Activated CD4-positive, alpha-beta T cell treated with anti-CD3 and anti-CD28 coated beads, Interleukin-2, Interleukin-6, amounts not matched to agents 100 ng/mL and 50 ng/mL, durations not matched to agents 16 hours and 8 hours (primary cell): ENCODE data around the gene ACP4.
"Not testable (repeated sequence)": the region's sequence is repeated elsewhere in the genome, so short reads cannot be mapped to it uniquely, and the experiment has no call there.

ENCODE experiments used
- DNase-seq: peaks from one replicate; pipeline ENCODE4 v3.0.0-alpha.2; 2020

ACP4 gene, protein sequence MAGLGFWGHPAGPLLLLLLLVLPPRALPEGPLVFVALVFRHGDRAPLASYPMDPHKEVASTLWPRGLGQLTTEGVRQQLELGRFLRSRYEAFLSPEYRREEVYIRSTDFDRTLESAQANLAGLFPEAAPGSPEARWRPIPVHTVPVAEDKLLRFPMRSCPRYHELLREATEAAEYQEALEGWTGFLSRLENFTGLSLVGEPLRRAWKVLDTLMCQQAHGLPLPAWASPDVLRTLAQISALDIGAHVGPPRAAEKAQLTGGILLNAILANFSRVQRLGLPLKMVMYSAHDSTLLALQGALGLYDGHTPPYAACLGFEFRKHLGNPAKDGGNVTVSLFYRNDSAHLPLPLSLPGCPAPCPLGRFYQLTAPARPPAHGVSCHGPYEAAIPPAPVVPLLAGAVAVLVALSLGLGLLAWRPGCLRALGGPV

DNA sequence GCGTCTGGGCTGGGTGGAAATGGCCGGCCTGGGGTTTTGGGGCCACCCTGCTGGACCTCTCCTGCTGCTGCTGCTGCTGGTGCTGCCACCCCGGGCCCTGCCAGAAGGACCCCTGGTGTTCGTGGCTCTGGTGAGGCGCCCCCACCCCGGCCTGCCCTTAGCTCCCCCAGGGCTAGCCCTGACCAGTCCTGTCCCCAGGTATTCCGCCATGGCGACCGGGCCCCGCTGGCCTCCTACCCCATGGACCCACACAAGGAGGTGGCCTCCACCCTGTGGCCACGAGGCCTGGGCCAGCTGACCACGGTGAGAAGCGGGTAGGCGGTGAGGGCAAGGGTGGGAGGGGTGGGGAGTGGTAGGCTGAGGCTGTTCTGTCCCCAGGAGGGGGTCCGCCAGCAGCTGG is at the start of gene ACP4:
ACP4 (plus strand) TSS at position 20 of the 400 bp plus-strand sequence; CDS start at position 20, 0 bp downstream.
- DNase-seq = no peak

DNA sequence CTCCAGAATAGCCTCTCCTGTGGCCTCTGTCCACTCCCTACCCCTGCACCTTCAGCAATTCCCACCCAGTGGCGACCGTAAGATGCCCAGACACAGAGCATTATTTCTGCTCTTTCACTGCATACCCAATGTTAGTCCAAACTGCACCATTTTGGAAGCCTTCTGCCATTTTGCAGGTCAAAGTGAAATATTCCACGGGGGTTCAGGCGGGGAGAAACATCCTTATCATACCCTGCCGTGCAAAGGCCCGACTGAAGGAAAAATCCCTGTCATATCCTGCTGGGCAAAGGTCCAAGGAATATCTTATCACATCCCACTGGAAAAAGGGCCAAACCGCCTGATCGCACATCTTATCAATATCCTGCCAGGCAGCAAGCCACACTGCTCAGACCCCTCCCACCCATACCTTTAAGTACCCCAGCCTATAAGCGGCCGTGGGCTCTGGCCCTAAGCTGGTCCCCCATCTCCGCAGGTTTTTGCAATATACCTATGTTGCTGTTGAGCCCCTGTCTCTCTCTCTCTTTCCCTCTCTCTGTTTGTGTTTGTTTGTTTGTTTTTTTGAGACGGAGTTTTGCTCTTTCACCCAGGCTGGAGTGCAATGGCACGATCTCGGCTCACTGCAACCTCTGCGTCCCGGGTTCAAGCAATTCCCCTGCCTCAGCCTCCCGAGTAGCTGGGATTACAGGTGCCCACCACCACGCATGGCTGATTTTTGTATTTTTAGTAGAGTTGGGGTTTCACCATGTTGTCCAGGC is 48.9 kb upstream of the ACP4 start:
- no peak for DNase-seq

DNA sequence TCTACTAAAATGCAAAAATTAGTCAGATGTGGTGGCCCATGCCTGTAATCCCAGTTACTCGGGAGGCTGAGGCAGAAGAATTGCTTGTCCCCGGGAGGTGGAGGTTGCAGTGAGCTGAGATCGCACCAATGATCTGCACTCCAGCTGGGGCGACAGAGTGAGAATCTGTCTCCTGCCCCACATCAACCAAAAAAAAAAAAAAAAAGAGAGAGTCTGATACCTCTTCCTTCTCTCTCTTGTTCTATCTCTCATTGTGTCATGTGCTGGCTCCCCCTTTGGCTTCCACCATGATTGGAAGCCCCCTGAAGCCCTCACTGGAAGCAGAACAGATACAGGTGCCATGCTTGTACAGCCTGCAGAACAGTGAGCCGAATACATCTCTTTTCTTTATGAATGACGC is 46.7 kb upstream of the ACP4 start:
- DNase-seq = no peak

DNA sequence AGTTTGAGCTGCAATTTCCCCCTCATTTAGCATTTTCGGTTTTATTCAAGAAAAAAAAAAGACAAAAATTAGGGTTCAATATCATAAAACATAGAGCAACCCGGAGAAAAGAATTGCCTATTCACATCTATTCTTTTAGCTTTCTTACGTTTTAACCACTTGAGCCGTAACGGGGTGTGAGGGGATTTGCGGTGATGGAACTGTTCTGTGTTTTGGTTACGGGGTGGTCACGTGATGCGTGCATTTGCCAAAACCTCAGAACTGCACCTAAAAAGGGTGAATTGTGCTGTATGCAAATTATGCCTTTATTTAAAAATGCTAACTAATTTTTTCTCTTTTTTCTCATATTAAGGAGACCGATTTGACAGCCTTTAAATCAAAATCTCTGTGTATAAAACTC is 45.0 kb upstream of the ACP4 start:
- DNase-seq = no peak

DNA sequence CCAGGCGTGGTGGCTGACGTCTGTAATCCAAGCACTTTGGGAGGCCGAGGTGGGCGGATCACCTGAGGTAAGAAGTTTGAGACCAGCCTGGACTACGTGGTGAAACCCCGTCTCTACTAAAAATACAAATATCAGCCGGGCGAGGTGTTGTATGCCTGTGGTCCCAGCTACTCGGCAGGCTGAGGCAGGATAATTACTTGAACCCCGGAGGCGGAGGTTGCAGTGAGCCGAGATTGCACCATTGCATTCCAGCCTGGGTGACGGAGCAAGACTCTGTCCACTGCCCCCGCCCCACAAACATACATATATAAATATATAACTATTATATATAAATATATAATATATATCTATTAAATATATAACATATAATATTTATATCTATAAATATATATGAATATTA is 43.1 kb upstream of the ACP4 start:
- not testable (repeated sequence) for DNase-seq

DNA sequence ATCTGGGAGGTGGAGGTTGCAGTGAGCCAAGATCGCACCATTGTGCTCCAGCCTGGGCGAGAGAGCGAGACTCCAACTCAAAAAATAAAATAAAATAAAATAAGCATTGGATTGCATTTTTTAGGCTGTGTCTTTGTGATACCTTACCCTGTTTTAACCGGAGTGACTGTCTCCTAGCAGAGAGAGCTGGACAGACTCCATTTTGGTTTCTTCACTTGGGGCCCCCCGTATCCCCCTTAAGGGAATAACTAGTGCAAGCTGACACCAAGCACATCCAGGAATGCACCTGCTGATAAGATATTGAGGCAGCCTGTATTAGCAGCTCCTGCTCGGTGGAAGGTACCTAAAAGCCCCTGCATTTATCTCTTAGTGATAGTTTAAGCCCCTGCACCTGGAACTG is 40.7 kb upstream of the ACP4 start:
- DNase-seq = no peak

DNA sequence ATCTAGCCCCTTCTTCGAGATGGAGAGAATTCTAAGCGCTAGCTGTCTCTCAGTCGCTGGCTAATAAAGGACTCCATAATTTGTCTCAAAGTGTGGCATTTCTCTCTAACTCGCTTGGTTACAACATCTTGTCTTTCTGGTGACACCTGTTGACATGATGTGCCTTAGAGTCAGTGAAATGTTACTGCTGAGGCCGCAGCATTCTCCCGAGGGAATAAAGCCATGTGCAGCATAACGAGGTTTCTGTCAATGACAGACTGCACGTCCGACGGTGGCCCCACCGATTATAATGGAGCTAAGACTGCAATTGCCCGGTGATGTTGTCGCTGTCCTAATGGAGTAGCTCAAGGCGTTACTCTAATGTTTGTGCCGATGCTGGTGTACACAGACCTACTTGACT is 40.2 kb upstream of the ACP4 start:
- DNase-seq = no peak

DNA sequence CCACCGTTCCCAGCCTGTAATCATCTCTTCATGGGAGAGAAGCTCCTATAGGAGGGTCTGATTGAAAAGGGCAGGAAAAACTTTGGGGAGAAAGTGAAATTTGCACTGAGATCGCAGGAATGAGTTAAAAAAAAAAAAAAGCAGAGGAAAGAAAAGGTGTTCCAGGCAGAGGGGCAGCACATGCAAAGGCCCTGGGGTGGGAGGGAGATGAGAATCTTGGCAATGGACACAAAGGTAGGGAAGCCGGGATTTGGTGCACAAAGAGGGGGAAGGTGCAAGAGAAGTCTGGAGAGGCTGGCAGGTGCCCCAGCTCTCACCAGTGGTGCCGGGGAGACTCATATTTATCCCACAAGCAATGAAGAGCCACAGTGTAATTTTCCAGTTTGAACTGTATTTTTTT is 36.3 kb upstream of the ACP4 start:
- no peak for DNase-seq

DNA sequence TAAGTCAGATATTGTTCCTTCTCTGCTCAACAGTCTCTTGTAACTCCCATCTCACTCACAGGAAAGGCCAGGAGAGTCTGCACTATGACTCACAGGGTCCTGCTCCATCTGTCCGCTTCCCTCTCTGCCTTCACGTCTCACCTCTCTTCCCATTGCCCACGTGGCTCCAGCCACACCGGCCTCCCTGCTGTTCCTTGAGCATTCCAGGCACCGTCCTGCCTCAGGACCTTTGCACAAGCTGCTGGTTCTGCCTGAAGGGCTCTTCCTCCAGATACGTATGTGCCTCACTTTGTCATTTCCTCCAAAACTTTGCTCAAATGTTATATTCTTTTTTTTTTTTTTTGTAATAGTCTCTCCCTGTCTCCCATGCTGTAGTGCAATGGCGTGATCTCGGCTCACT is 34.0 kb upstream of the ACP4 start:
- DNase-seq = not testable (repeated sequence)

DNA sequence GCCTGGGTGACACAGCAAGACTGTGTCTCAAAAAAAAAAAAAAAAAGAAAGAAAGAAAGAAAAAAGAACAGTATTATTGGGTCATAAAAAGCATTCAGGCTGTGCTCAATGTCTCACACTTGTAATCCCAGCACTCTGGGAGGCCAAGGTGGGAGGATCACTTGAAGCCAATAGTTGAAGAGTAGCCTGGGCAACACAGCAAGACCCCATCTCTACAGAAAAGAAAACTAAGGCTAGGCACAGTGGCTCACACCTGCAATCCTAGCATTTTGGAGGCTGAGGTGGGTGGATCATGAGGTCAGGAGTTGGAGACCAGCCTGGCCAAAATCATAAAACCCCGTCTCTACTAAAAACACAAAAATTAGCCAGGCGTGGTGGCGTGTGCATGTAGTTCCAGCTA is 32.6 kb upstream of the ACP4 start:
- DNase-seq = not testable (repeated sequence)

DNA sequence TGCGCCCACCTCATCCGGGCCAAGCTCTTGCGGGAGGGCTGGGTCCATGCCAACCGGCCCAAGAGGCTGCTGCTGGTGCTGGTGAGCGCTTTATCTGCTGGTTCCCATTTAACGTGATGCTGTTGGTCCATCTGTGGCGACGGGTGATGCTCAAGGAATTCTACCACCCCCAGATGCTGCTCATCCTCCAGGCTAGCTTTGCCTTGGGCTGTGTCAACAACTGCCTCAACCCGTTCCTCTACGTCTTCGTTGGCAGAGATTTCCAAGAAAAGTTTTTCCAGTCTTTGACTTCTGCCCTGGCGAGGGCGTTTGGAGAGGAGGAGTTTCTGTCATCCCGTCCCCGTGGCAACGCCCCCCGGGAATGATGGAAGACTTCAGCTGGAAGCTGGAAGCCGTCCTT is 31.1 kb upstream of the ACP4 start:
- DNase-seq = not testable (repeated sequence)

DNA sequence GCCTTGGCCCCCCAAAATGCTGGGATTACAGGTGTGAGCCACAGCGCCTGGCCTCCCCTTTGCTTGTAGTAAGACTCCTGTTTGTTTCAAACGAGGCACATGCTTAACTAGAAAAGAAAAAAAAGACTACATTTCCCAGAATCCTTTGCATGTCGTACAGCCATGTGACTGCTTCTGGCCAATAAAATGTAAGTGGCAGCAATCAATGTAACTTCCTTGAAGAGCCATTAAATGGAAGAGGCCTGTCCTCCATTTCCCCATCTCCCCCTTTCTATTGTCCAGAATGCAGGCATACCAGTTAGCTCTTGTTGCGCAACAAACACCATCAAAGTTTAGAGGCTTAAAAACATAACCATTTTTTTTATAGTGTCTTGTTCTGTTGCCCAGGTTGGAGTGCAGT is 30.3 kb upstream of the ACP4 start:
- peak; percentile 36 for DNase-seq

DNA sequence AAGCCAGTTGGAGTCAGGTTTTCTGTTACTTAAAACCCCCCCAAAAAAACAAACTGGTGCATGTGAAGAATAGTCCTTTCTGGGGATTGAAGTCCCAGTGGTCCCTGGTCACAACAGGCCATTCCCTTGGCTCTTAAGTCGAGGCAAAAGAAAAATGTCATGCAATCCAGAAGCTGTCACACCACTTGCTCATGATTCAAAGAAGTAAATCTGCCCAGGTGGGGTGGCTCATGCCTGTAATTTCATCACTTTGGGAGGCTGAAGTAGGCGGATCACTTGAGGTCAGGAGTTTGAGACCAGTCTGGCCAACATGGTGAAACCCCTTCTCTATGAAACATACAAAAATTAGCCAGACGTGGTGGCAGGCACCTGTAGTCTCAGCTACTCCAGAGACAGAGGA is 28.7 kb upstream of the ACP4 start:
- not testable (repeated sequence) for DNase-seq

DNA sequence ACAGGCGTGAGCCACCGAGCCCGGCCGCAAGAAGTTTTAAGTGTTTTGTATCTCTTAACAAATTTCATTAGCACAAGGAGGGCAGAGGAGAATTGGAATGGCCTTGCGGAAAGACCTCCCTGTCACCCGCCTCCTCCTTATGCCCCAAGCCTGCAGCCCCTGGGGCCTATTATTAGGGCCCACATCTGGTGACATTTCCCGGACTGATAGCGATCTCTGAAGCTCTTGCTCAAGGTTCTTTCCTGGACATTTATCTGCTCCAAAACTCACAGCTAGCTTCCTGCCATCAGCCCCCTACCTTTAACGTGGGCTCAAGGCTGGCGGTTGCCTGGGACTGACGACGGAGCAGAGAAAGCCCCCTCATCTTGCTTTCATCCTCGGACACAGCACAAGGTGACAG is 26.7 kb upstream of the ACP4 start:
- DNase-seq = not testable (repeated sequence)

DNA sequence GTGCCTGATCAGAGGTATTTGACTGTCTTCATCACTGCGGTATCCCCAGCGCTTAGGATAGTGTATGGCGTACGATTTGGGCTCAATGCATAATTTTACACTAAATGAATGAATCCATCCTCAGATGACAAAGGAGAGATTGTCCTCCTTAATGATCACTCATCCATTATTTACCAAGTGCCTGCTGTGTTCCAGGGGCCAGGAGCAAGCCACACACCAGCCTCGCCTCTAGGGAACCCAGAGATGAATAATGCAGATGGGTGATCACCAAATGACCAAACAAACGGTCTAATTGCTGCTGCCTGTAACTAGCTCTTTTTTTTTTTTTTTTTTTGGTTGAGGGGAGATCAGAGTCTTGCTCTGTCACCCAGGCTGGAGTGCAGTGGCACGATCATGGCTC is 25.8 kb upstream of the ACP4 start:
- no peak for DNase-seq

DNA sequence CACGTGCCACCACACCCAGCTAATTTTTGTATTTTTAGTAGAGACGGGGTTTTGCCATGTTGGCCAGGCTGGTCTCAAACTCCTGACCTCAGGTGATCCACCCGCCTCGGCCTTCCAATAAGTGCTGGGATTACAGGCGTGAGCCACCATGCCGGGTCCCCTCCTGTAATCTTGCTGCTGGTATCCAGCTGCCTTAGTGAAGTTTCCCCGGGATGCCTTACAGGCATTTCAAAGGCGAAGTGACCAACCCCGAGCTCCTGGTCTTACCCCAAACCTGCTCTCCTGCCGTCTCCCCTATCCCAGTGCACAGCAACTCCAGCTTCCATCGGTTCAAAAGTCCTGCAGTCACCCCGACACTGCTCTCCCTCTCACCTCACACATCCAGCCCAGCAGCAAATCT is 23.5 kb upstream of the ACP4 start:
- DNase-seq = not testable (repeated sequence)

DNA sequence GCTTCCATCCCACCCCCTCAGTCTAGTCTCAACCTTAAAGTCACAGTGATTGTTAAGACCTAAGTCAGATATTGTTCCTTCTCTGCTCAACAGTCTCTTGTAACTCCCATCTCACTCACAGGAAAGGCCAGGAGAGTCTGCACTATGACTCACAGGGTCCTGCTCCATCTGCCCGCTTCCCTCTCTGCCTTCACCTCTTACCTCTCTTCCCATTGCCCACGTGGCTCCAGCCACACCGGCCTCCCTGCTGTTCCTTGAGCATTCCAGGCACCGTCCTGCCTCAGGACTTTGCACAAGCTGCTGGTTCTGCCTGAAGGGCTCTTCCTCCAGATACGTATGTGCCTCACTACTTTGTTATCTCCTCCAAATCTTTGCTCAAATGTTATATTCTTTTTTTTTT is 23.0 kb upstream of the ACP4 start:
- DNase-seq = not testable (repeated sequence)

DNA sequence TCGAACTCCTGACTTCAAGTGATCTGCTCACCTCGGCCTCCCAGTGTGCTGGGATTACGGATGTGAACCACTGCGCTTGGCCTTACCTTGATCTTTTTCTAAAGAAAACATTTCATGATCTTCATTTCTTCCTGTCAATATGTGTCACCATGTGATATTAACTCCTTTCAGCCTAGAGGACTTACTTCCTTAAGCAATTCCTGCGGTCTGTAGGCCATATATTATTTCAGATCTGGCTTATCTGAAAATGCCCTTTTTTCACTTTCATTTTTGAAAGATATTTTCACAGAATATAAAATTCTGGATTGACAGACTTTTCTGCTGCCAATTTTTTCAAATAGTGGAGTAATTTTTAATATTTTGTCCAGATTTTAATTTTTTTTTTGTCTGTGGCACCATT is 21.9 kb upstream of the ACP4 start:
- no peak for DNase-seq

DNA sequence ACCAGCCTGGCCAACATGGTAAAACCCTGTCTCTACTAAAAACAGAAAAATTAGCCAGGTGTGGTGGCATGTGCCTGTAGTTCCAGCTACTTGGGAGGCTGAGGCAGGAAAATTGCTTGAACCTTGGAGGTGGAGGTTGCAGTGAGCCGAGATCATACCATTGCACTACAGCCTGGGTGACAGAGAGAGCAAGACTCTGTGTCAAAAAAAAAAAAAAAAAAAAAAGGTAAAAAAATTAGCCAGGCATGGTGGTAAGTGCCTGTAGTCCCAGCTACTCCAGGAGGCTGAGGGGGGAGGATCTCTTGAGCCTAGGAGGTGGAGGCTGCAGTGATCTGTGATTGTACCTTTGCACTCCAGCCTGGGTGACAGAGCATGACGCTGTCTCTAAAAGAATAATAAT is 20.1 kb upstream of the ACP4 start, which contains the start of gene GPR32:
GPR32 (plus strand) TSS at position 301 of the 400 bp plus-strand sequence. CDS start 137 bp downstream, outside the sequence.
- not testable (repeated sequence) for DNase-seq

DNA sequence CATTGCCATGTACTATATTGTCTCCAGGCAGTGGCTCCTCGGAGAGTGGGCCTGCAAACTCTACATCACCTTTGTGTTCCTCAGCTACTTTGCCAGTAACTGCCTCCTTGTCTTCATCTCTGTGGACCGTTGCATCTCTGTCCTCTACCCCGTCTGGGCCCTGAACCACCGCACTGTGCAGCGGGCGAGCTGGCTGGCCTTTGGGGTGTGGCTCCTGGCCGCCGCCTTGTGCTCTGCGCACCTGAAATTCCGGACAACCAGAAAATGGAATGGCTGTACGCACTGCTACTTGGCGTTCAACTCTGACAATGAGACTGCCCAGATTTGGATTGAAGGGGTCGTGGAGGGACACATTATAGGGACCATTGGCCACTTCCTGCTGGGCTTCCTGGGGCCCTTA is 19.3 kb upstream of the ACP4 start:
- DNase-seq = no peak

DNA sequence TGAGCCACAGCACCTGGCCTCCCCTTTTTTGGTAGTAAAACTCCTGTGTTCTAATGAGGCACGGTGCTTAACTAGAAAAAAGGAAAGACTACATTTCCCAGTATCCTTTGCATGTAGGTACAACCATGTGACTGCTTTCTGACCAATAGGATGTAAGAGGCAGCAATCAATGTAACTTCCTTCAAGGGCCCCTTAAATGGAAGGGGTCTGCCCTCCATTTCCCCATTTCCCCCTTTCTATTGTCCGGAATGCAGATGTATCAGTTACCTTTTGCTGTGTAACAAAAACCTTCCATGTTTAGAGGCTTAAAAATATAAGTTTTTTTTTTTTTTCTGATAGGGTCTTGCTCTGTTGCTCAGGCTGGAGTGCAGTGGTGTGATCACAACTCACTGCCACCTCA is 17.7 kb upstream of the ACP4 start:
- DNase-seq = peak; percentile 38

DNA sequence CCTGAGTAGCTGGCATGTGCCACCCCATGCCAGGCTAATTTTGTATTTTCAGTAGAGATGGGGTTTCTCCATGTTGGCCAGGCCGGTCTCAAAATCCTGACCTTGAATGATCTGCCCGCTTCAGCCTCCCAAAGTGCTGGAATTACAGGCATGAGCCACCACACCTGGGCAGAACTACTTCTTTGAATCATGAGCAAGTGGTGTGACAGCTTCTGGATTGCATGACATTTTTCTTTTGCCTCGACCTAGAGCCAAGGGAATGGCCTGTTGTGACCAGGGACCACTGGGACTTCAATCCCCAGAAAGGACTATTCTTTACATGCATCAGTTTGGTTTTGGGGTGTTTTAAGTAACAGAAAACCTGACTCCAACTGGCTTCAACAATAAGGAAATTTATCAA is 17.3 kb upstream of the ACP4 start:
- DNase-seq = not testable (repeated sequence)

DNA sequence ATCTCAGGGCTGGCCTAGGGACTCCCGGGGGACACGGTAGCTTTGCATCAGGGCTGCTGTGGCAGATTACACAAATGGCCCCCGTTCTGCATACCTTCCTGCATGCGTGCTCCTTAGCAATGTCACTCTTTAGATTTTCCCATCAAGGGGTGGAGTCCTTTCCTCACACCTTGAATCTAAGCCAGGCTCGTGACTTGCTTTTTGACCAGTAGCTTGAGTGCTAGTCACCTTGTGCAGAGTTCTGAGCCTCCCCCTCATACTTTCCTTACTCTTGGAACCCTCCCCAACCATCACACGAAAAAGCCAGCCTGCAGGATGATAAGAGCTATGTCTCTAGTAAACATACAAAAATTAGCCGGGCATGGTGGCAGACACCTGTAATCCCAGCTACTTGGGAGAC is 16.8 kb upstream of the ACP4 start:
- DNase-seq = not testable (repeated sequence)

DNA sequence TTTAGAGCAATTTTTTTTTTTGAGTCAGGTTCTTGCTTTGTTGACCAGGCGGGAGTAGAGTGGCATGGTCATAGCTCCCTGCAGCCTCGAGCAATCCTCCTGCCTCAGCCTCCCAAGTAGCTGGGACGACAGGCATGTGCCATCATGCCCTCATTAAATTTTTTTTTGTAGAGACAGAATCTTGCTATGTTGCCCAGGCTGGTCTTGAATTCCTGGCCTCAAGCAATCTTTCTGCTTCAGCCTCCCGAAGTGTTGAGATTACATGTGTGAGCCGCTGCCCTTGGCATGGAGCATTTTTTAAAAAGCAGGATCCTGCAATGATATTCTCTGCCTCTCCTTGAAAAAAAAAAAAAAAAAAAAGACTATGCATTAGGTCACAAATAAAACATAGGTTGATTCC is 14.1 kb upstream of the ACP4 start:
- DNase-seq = no peak
